Stimulated activated CD4-positive, alpha-beta T cell treated with anti-CD3 and anti-CD28 coated beads, Interleukin-12 subunit alpha, Interleukin-12 subunit beta, amount 100 ng/mL, for 48 hours (primary cell): ENCODE results near the gene SLC9A3.
"Not testable (repeated sequence)": the region's sequence is repeated elsewhere in the genome, so short reads cannot be mapped to it uniquely, and the experiment has no call there.

ENCODE experiments used
- DNase-seq, 3 donors: peaks; one replicate each; pipeline ENCODE4 v3.0.0-alpha.2; 2020; ENCODE audit warnings: low read depth in 2 of 3, low spot score in 1 of 3

Gene SLC9A3

GRCh38 chr5:511476-511875 lies 12.8 kb downstream of the SLC9A3 start:
- DNase-seq: no peak

- DNase-seq: no peak
These were observed 13.7 kb downstream of the SLC9A3 start for GRCh38 chr5:510521-510920.

GRCh38 chr5:509611-510185 lies 14.6 kb downstream of the SLC9A3 start:
- no peak for DNase-seq

GRCh38 chr5:507986-508575 lies 16.2 kb downstream of the SLC9A3 start:
- not testable (repeated sequence) for DNase-seq

GRCh38 chr5:505951-506525 lies 18.2 kb downstream of the SLC9A3 start:
- no peak for DNase-seq

- DNase-seq: no peak
These were observed 19.7 kb downstream of the SLC9A3 start for GRCh38 chr5:504326-505154.

- DNase-seq: no peak
These were observed 21.7 kb downstream of the SLC9A3 start for GRCh38 chr5:502325-503079.

- no peak for DNase-seq
These were observed 22.4 kb downstream of the SLC9A3 start for GRCh38 chr5:501831-502184.

- no peak for DNase-seq
These were observed 23.0 kb downstream of the SLC9A3 start for GRCh38 chr5:501105-501830.

GRCh38 chr5:500491-500890 lies 23.8 kb downstream of the SLC9A3 start:
- DNase-seq: no peak

GRCh38 chr5:499233-500209 lies 24.7 kb downstream of the SLC9A3 start:
- DNase-seq: no peak

GRCh38 chr5:497871-498509 lies 26.3 kb downstream of the SLC9A3 start:
- DNase-seq: no peak

- DNase-seq: no peak
These were observed 27.1 kb downstream of the SLC9A3 start for GRCh38 chr5:497090-497700.

- no peak for DNase-seq
These were observed 28.2 kb downstream of the SLC9A3 start for GRCh38 chr5:496028-496427.

GRCh38 chr5:494667-495255 lies 29.5 kb downstream of the SLC9A3 start:
- no peak for DNase-seq

GRCh38 chr5:493758-494157 lies 30.5 kb downstream of the SLC9A3 start:
- DNase-seq: no peak

- no peak for DNase-seq
These were observed 31.0 kb downstream of the SLC9A3 start for GRCh38 chr5:493119-493701.

- DNase-seq: no peak
These were observed 31.8 kb downstream of the SLC9A3 start for GRCh38 chr5:492314-492893.
